CD4-positive, alpha-beta T cell treated with Interleukin-4 for 1 hour (primary cell): ENCODE results near the gene TTLL3.
"Not testable (repeated sequence)": the region's sequence is repeated elsewhere in the genome, so short reads cannot be mapped to it uniquely, and the experiment has no call there.

Experiments used
- DNase-seq, 2 donors: peaks; one replicate each; pipeline ENCODE4 v3.0.0-alpha.2; 2020 to 2022

The TTLL3 gene, protein sequence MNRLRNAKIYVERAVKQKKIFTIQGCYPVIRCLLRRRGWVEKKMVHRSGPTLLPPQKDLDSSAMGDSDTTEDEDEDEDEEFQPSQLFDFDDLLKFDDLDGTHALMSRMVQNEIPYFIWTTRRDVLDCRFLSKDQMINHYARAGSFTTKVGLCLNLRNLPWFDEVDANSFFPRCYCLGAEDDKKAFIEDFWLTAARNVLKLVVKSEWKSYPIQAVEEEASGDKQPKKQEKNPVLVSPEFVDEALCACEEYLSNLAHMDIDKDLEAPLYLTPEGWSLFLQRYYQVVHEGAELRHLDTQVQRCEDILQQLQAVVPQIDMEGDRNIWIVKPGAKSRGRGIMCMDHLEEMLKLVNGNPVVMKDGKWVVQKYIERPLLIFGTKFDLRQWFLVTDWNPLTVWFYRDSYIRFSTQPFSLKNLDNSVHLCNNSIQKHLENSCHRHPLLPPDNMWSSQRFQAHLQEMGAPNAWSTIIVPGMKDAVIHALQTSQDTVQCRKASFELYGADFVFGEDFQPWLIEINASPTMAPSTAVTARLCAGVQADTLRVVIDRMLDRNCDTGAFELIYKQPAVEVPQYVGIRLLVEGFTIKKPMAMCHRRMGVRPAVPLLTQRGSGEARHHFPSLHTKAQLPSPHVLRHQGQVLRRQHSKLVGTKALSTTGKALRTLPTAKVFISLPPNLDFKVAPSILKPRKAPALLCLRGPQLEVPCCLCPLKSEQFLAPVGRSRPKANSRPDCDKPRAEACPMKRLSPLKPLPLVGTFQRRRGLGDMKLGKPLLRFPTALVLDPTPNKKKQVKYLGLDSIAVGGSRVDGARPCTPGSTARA

GRCh38 chr3:9809615-9810432 lies at the start of gene TTLL3:
TSS of gene TTLL3 (plus strand) at chr3:9810262. CDS start at chr3:9810662, 400 bp downstream.
- peak; percentile 42 to 50 for DNase-seq

DNA sequence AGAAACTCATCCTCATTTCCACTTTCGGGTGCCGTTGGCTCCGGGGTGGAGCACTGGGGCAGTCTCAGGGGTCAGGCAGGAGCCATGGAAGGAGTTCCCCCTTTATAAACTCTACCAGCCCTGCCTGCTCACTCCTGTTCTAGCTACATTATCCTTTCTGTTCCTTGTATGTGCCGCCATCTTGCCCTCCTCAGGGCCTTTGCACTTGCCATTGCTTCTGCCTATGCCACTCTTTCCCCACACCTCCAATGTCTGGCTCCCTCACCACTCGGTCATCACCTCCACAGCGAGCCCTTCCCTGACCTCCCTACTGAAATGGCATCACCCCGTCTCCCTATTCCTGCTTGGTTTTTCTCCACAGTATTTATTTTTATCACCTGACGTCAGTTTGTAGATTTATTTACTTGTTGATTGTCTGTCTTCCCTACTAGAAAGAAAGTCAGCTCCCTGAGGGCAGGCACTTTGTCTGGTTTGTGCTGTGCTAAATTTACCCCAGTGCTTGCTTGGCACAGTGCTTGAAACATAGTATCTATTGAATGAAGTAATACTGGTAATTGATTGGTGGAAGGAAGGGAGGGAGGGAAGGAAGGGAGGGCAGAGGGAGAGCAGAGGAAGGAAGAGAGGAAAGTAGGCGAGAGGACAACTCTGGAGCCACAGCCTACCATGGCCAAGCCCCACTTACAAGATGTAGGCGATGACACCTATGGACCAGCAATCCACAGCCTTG lies 49.1 kb upstream of the TTLL3 start:
- no peak for DNase-seq

DNA sequence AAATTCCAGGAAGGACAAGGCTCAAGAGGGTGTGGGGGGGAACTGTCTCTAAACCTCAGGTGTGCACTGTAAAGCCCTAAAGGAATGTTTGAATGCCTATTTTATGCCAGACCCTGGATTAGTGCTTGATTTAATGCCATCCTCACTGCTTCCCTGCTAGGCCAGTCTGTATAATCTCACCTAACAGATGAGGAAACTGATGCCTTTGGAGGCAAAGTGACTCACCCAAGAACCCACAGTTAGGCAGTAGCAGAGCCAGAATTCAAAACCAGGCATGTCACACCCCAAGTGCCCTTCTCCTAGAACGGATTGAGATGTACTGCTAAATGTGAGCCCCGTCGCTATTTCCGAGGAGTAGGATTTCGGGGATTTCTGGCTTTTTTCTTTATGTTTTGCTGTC lies 48.1 kb upstream of the TTLL3 start:
- no peak for DNase-seq

DNA sequence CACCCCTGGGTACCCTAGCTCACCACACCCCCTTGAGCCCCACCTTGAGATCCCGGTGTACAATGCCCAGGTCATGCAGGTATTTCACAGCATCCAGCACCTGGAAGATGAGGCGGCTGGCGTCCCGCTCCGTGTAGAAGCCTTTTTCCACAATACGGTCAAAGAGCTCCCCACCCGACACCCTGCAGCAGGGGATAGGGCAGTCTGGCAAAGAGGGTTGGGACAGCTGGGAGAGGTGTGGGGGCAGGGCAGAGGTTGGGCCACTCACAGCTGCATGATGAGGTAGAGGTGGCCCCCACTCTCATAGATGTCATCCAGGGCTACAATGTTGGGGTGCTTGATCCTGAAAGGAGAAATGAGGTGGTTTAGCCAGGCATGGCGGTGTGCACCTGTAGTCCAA lies 47.2 kb upstream of the TTLL3 start:
- DNase-seq, result no peak

DNA sequence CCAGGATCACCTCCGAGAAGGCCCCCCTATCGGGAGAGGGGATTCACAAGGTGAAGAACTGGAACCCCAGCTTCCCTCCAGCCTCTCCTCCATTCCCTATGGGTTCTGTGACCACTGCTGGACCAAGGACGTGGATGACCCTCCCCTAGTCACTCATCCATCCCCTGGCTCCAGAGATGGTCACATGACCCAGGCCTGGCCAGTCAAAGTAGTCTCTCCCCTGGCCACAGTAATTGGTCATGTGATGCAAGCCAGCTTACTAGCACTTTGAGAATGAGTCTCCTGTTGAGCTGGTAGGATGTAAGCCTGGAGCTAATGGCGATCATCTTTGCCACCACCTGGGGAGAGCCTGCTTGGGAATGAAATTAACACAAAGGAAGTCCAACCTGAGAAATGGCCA lies 44.2 kb upstream of the TTLL3 start:
- no peak for DNase-seq

- DNase-seq, result peak in 1 of 2 donors; percentile 26
Measured at GRCh38 chr3:9767418-9767817, 42.6 kb upstream of the TTLL3 start.

DNA sequence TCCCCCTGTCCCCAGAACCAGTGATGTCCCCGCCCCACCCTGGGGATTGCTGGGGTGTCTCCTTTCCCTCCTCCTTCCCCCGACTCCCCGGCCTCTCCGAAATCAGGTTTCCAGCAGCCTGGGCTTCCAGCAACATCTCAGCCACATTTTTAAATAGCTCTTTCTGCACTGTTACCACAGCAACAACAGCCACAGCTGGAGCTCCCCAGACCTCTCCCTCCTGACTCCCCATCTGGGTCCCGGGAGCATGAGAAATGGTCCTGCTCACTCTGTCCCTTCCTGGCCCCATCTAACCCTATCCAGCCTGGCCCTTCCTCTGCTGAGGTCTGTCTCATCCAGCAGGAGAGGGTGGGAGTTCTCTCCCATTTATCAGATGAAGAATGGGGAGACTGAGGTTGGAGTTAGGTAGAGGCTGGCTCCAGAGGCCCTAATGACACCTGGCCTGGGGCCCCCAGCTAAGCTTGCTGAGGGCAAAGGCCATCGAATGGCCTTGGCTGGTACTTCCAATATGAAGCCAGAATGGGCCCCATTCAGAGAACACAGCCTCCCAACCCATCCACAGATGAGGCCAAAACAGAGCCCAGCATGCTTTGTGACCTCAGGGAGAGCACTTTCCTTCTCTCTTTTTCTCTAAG lies 41.8 kb upstream of the TTLL3 start:
- DNase-seq, result no peak

- no peak for DNase-seq
Measured at GRCh38 chr3:9769012-9769411, 41.0 kb upstream of the TTLL3 start.

DNA sequence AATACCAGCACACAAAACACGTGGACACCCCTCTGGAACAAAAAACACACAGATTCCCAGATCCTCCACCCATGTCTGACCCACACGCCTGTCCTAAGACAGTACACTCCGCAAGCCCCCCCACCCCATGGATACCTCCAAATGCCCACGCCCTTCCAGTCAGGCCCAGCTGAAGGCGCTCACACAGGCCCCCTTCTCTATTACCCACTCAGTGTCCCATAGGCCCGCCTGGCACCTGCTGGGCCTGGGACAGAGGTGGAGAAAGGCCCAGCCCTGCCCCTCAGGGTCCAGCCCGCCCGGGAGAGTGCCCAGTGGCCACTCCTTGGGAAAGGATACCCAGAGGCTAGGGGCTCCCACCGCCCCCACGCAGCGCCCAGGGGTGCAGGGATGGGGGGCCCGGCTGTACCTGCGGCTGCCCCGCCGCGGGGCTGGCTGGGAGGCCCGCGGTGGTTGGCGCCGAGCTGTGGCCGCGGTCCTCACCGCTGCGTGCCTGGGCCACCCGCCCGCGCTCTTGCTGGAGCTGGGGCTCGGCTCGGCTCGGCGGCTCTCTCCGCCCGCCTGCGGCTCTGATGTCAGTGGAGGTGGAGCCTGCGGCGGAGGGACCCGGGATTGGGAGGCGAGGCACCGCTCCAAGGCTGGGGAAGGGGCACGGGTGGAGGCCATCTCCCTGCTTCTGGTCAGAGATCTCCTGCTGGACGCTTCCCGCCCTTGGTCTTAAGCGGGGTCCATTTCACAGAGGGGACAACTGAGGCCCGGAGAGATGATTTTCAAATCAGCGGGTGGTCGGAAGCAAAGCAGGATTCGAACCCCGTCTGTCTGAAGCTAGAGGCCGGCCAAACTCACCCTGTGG lies 40.4 kb upstream of the TTLL3 start, which contains the start of gene CAMK1:
Gene CAMK1, minus strand, starts transcription at position 522 of the 850 bp plus-strand sequence. CDS start 2,198 bp downstream, outside the sequence.
- DNase-seq, result peak; percentile 49

DNA sequence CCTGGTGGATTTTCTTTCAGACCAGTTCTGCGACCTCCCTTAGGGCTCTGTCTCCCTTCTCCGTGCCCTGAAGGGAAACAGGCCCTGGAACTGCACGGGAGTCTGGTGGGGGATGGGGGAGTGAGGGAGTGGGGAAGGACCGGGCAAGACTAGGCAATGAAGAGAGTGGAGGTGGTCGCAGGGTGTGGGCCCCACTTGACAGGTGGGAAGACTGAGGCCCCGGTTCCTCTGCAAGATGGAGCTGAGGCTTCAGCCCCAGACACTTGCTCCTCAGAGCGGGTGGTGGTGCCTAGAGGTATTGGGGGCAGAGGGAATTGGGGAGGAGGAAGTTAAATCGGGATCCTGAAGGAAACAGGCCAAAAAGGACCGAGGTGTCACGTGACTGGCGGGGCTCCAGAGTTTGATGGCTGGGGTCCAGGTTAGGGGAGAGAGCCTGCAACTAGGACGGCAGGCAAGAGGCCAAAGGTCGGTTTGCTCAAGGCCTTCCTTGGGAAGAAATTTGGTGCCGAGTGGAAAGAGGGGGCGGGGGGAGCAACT lies 39.7 kb upstream of the TTLL3 start:
- DNase-seq, result no peak

DNA sequence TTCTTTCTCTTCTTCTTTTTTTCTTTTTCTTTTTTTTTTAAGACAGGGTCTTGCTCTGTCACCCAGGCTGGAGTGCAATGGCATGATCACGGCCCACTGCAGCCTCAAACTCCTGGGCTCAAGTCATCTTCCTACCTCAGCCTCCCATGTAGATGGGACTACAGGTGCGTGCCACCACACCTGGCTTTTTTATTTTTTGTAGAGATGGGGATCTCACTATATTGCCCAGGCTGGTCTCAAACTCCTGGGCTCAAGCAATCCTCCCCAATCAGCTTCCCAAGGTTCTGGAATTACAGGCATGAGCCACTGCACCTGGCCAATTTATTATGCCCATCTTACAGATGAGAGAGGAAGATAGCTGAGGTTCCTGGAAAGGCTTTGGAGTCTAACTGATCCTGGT lies 39.1 kb upstream of the TTLL3 start:
- DNase-seq, result not testable (repeated sequence)

DNA sequence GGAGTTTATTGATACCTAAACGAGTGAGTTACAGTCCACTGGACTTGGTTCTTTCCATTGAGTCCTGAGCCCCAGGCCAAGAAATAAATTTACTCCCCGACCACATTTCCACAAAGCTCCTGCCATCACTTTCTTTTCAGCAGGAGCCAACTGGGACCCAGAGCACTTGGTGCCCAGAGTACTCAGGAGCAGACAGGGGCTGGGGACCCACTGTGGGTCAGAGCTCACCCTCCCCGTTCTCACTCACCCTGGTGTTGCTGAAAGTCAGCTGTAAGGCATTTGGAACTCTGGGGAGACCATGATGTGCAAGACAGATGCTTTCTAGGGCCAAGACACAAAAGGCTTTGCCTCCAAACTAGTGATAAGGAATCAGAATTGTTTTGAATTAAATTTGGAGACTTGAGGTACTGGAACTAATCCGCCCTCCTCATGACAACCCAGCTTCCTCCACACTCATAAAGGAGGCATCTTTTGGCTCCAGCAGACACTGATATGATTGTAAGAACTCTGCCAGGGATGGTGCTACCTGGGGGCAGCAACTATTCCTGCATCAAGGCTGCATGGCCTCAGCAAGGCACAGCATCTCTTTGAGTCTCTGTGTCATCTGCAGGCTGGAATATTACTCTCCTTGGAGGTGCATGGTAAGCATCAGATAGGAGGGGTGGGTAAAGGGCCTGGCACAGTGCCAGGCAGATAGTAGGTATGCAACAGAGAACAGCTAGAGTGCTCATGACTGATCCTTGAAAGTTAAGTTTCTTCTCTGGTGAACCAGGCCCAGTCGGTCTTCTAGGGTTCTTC lies 33.0 kb upstream of the TTLL3 start:
- no peak for DNase-seq

DNA sequence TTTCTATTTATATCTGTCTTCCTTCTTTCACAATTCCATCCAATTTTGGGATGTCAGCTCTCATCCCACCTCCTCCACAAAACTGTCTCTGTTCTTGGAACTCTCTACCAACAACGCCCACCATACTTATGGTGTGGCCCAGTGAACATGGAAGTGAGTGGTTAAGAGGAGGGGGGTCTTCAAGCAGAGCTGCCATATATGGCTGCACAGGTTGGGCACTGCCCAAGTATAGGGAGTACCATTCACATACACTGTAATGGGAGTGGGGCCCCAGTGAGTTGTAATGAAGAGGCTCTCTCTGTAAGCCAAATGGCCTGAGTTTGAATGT lies 32.4 kb upstream of the TTLL3 start:
- DNase-seq, result no peak

DNA sequence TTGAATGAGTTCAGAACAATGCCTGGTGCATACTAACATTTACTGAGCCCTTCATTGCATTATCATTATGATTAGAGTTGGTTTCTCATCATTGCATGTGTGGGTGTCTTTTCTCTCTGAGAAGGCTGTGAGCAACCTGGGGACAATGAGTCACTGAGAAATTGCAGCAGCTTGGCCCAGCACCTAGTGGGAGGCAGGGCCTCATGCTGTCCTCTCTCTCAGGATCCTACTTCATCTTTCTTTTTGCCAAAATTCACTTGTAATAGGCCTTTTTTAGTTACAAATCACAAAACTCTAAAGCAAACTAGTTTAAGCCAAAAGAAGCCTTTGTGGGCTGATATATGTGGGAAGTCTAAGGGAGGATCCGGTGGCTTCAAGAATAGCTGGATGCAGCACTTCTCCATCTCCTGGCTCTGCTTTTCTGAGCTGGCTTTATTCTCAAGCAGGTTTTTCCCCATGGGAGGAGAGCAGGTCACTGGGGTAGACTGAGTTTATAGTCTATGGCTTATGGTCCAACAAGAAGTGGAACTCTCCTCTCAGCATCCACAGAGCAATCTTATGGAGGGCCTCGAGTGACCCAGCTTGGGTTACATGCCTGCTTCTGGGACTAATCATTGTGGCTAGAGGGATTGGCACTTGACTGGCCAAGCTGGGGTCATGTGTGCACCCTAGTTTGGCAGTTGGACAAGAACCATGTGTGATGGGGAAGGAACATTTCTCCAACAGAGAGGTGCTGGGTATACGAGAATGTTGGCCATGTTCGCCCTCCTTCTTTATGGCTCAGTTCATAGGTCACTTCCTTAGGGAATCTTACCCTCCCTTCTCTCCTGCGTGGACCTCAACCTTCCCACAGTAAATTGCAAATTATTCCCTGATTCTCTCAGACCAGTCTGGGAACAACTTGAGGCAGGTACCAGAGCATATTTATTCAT lies 31.7 kb upstream of the TTLL3 start:
- no peak for DNase-seq

GRCh38 chr3:9779075-9779593 lies 30.9 kb upstream of the TTLL3 start:
- DNase-seq, result no peak

- peak; percentile 41 to 55 for DNase-seq
Measured at GRCh38 chr3:9779721-9780457, 30.2 kb upstream of the TTLL3 start.

DNA sequence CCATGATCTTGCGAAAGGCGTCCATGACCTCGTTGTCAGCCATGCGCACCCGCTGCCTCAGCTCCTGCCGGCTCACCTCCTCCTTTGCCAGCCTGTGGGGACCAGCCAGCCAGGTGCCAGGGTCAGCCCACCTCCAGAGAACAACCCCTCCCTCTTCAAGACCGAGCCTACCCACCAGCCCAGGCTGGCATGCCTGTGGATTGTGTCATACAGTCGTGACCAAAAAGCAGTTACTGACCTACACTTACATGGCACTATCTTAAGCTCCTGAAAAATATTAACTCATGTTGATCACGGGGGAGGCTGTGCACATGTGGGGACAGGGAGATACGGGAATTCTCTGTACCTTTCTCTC lies 29.6 kb upstream of the TTLL3 start:
- no peak for DNase-seq

DNA sequence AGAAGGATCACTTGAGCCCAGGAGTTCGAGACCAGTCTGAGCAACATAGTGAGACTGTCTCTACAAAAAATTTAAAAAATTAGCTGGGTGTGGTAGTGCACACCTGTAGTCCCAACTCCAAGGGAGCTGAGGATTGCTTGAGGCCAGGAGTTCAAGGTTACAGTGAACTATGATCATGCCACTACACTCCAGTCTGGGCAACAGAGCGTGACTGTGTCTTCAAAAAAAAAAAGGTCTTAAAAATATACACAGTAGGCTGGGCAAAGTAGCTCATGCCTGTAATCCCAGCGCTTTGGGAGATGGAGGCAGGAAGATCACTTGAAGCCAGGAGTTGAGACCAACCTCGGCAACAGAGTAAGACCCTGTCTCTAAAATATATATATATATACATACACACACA lies 29.2 kb upstream of the TTLL3 start:
- no peak for DNase-seq
